Neural crest cell (in vitro differentiated cells): Measurements from ENCODE around the gene NTF4. TPM values are rescaled to one million over a fixed set of nuclear protein-coding genes. Genes with fewer than 3 reads are reported as not detected.
A peak's percentile ranks its signal among the peaks of the same experiment; 100 is the strongest.
"Not testable (repeated sequence)": the region's sequence is repeated elsewhere in the genome, so short reads cannot be mapped to it uniquely, and the experiment has no call there.

Experiments used
- DNase-seq: peaks from one replicate; pipeline ENCODE4 v3.0.0; 2021; ENCODE audit warnings: low read depth, mixed read lengths, low spot score
- H3K27ac Mint-ChIP-seq: one replicate; pipeline ENCODE4 v1.8.0; 2021; ENCODE audit warnings: mild to moderate bottlenecking, mixed read lengths; ENCODE audit not compliant: unreplicated experiment
- H3K27me3 Mint-ChIP-seq: 2 replicates; pipeline ENCODE4 v1.8.0; 2021; ENCODE audit warnings: low read depth, mild to moderate bottlenecking, mixed read lengths
- H3K36me3 Mint-ChIP-seq: 2 replicates; pipeline ENCODE4 v1.8.0; 2021; ENCODE audit warnings: low read depth, mild to moderate bottlenecking, mixed read lengths
- H3K4me1 Mint-ChIP-seq: 2 replicates; pipeline ENCODE4 v1.8.0; 2021; ENCODE audit warnings: mixed read lengths
- H3K4me3 Mint-ChIP-seq: one replicate; pipeline ENCODE4 v1.8.0; 2021; ENCODE audit warnings: mild to moderate bottlenecking, mixed read lengths
- H3K9me3 Mint-ChIP-seq: 2 replicates; pipeline ENCODE4 v1.8.0; 2021; ENCODE audit warnings: mixed read lengths
- CTCF ChIP-seq: fragments of 200-600 bp; sonication (generic); conservative IDR thresholded peaks from 2 replicates; pipeline ENCODE4 v1.5.0; 2021; ENCODE audit warnings: antibody characterized with exemption, mild to moderate bottlenecking
- total RNA-seq: library from RNA; stranded (reverse); gene quantifications from 2 replicates; pipeline ENCODE4 v1.2.1, GENCODE V29; 2021

Gene NTF4
- total RNA-seq, 1 donor from 2014 or later = not detected

GRCh38 chr19:49042177-49042576, 22.4 kb downstream of the NTF4 start:
- H3K27me3 Mint-ChIP-seq = no peaks in the 10 kb centered on the region
- no peaks in the 10 kb centered on the region for H3K9me3 Mint-ChIP-seq
- H3K4me3 Mint-ChIP-seq = no peak overlapping the region
- no peaks in the 10 kb centered on the region for H3K36me3 Mint-ChIP-seq
- H3K4me1 Mint-ChIP-seq = no peaks in the 10 kb centered on the region
- TF ChIP-seq CTCF = no peak
- no peak for DNase-seq
- no peak overlapping the region for H3K27ac Mint-ChIP-seq

- DNase-seq, H3K27me3 Mint-ChIP-seq, H3K27ac Mint-ChIP-seq, H3K36me3 Mint-ChIP-seq, H3K4me3 Mint-ChIP-seq, H3K9me3 Mint-ChIP-seq, H3K4me1 Mint-ChIP-seq: not testable (repeated sequence)
These were observed 24.9 kb downstream of the NTF4 start for GRCh38 chr19:49039736-49040135.

- H3K4me1 Mint-ChIP-seq, H3K27me3 Mint-ChIP-seq, H3K9me3 Mint-ChIP-seq, H3K27ac Mint-ChIP-seq, H3K36me3 Mint-ChIP-seq, H3K4me3 Mint-ChIP-seq, DNase-seq: not testable (repeated sequence)
These were observed 25.9 kb downstream of the NTF4 start for GRCh38 chr19:49038557-49039276.

- H3K27me3 Mint-ChIP-seq, H3K9me3 Mint-ChIP-seq, DNase-seq, H3K4me3 Mint-ChIP-seq, H3K4me1 Mint-ChIP-seq, H3K36me3 Mint-ChIP-seq, H3K27ac Mint-ChIP-seq: not testable (repeated sequence)
These were observed 26.5 kb downstream of the NTF4 start for GRCh38 chr19:49038111-49038510.

- H3K36me3 Mint-ChIP-seq, DNase-seq, H3K4me3 Mint-ChIP-seq, H3K4me1 Mint-ChIP-seq, H3K27ac Mint-ChIP-seq, H3K27me3 Mint-ChIP-seq, H3K9me3 Mint-ChIP-seq: not testable (repeated sequence)
- peak; percentile 54 for TF ChIP-seq CTCF
These were observed 27.8 kb downstream of the NTF4 start, which contains the start of gene CGB1 for GRCh38 chr19:49036815-49037214. CGB1 (minus strand) TSS chr19:49036895; CDS start chr19:49036711, 184 bp downstream.

- H3K36me3 Mint-ChIP-seq, H3K27ac Mint-ChIP-seq, H3K9me3 Mint-ChIP-seq, DNase-seq, H3K4me3 Mint-ChIP-seq, H3K27me3 Mint-ChIP-seq, H3K4me1 Mint-ChIP-seq: not testable (repeated sequence)
- TF ChIP-seq CTCF = peak; percentile 54
These were observed 32.8 kb downstream of the NTF4 start, which contains the start of gene CGB2 for GRCh38 chr19:49031642-49032301. CGB2 (plus strand) TSS chr19:49031890; CDS start chr19:49032096, 206 bp downstream.

GRCh38 chr19:49030323-49030722, 34.3 kb downstream of the NTF4 start:
- not testable (repeated sequence) for H3K27ac Mint-ChIP-seq, DNase-seq, H3K9me3 Mint-ChIP-seq, H3K27me3 Mint-ChIP-seq, H3K36me3 Mint-ChIP-seq, H3K4me1 Mint-ChIP-seq, H3K4me3 Mint-ChIP-seq

GRCh38 chr19:49029749-49030148, 34.9 kb downstream of the NTF4 start:
- H3K4me1 Mint-ChIP-seq, DNase-seq, H3K27me3 Mint-ChIP-seq, H3K36me3 Mint-ChIP-seq, H3K4me3 Mint-ChIP-seq, H3K9me3 Mint-ChIP-seq, H3K27ac Mint-ChIP-seq: not testable (repeated sequence)

- not testable (repeated sequence) for H3K4me1 Mint-ChIP-seq, H3K27ac Mint-ChIP-seq, H3K4me3 Mint-ChIP-seq, H3K27me3 Mint-ChIP-seq, H3K9me3 Mint-ChIP-seq, H3K36me3 Mint-ChIP-seq, DNase-seq
These were observed 35.9 kb downstream of the NTF4 start for GRCh38 chr19:49028686-49029085.

- not testable (repeated sequence) for DNase-seq, H3K4me3 Mint-ChIP-seq, H3K36me3 Mint-ChIP-seq
These were observed 39.0 kb downstream of the NTF4 start for GRCh38 chr19:49025599-49025998.

GRCh38 chr19:49025088-49025487, 39.5 kb downstream of the NTF4 start:
- H3K27ac Mint-ChIP-seq, H3K36me3 Mint-ChIP-seq, H3K9me3 Mint-ChIP-seq: not testable (repeated sequence)

More at GRCh38 chr19:49025599-49025998, 39.0 kb downstream of the NTF4 start:
- H3K27ac Mint-ChIP-seq, H3K4me1 Mint-ChIP-seq, H3K9me3 Mint-ChIP-seq: not testable (repeated sequence)
- peaks cover 19% of the 10 kb centered on the region for H3K27me3 Mint-ChIP-seq

More at GRCh38 chr19:49025088-49025487, 39.5 kb downstream of the NTF4 start:
- not testable (repeated sequence) for DNase-seq, H3K4me1 Mint-ChIP-seq, H3K4me3 Mint-ChIP-seq
- H3K27me3 Mint-ChIP-seq = peaks cover 24% of the 10 kb centered on the region
